NCI-H526 (cell line): Measurements from ENCODE around the gene LRRC47.
"Not testable (repeated sequence)": the region's sequence is repeated elsewhere in the genome, so short reads cannot be mapped to it uniquely, and the experiment has no call there.

Source experiments
- DNase-seq, 2 experiments: peaks; one replicate each; lab custom pipeline; 2025; lab: John Stamatoyannopoulos, UW

LRRC47 gene

DNA sequence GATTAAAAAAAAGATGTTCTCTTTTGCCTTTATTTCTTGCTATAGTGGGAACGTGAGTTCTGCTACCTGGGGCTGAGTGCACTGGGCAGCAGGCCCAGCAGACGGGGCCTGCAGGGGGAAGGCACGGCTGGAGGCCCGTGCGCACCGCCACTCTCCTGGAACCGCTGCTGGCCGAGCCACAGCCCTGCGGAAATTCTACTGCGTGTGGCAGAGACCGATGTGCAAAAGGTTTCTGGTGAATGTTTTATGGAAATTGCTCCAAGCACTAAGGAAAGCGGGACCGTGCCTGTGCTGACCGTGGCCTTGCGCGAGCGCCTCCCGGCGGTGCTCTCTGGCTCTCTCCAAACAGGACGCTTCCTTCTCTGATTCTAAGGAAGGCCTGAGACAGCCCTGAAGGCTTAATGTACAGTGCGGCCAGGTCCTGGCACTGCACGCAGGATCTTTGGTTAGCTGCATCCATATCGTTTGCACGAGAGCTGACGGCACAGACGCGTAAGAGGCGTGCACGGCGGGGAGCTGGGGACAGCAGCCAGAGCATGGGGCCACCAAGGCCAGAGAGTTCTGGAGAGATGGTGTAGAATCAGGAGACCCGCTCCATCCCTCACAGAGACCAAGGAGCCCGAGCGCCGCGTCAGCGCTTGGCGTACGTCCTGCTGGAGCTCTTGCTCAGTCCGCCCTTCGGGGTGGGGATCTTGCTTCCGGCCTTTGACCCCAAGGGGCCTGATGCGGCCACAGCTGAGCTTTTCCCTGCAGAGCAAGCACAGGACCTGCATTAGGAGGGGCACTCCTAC, 18.7 kb upstream of the LRRC47 start:
- DNase-seq = no peak

GRCh38 chr1:3814065-3814464, 17.8 kb upstream of the LRRC47 start:
- DNase-seq = no peak

GRCh38 chr1:3811595-3811911, 15.3 kb upstream of the LRRC47 start:
- DNase-seq = no peak

DNA sequence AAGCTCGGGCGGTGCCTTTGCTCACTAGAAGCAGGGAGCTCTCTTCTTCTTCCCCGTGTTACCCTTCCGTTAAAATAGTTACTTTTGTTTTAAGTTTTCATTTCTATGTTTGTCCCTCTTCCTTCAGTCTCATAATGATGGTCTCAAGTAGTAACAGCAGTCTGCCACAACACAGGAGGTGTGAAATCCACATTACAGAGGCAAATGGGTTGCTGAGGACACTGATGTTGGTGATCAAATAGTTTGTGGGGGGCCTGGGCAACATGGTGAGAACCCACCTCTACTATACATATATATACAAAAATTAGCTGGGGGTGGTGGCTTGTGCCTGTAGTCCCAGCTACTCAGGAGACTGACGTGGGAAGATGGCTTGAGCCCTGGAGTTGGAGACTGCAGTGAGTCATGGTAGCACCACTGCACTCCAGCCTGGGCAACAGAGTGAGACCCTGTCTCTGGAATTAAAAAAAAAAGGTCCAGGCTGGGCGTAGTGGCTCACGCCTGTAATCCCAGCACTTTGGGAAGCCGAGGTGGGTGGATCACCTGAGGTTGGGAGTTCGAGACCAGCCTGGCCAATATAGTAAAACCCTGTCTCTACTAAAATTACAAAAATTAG, 14.0 kb upstream of the LRRC47 start:
- not testable (repeated sequence) for DNase-seq

- no peak for DNase-seq
These were observed 13.4 kb upstream of the LRRC47 start for GRCh38 chr1:3809680-3810079.

GRCh38 chr1:3807769-3808168, 11.5 kb upstream of the LRRC47 start:
- DNase-seq = no peak

GRCh38 chr1:3805038-3805437, 8.7 kb upstream of the LRRC47 start:
- no peak for DNase-seq

DNA sequence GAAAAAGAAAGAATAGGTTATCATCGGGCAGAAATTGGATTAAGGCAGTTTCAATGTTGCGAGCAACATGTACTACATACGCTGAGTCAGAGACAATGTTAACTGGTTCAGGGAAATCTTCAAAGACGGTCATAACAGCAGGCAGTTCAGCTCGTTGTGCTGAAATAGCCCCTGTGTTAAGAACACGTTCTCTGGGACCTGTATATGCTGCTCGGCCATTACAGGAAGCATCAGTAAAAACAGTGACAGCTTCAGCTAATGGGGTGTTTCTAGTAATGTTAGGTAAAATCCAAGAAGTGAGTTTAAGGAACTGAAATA, 8.3 kb upstream of the LRRC47 start:
- DNase-seq = not testable (repeated sequence)

GRCh38 chr1:3803905-3804626, 7.8 kb upstream of the LRRC47 start:
- no peak for DNase-seq

DNA sequence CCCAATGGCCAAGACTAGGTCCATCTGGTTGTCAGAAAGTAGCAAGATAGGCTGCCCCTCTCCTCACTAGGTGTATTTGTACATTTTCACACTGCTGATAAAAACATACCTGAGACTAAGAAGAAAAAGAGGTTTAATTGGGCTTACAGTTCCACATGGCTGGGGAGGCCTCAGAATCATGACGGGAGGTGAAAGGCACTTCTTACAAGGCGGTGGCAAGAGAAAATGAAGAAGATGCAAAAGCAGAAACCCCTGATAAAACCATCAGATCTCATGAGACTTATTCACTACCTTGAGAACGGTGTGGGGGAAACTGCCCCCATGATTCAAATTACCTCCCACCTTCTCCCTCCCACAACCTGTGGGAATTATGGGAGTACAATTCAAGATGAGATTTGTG, 4.5 kb upstream of the LRRC47 start:
- not testable (repeated sequence) for DNase-seq

- no peak for DNase-seq
These were observed 3.8 kb upstream of the LRRC47 start for GRCh38 chr1:3799976-3800685.

GRCh38 chr1:3795453-3796214, 664 bp downstream of the LRRC47 start:
- DNase-seq = no peak

GRCh38 chr1:3790952-3791351, 5.3 kb downstream of the LRRC47 start:
- no peak for DNase-seq

DNA sequence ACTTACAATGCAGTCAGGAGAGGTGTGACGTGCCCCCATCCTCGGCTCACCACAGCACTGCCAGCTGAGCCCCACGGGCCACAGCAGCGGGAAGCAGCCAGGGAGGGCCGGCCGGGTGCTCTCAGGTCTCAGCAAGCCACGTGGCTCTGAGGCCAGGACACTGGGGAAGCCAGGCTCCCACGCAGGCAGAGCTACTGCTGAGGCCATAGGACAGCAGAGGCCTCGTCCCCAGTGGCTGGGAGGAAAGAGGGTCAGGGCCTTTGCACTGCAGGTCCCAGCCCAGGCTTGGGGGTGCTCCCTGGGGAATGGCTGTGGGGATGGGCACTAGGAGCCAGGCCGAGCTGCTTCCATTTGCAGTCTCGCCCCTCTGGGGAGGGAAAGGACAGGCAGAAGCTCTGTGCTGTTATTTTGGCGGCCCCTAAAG, 5.8 kb downstream of the LRRC47 start:
- no peak for DNase-seq

GRCh38 chr1:3789421-3790300, 6.6 kb downstream of the LRRC47 start:
- DNase-seq = no peak

DNA sequence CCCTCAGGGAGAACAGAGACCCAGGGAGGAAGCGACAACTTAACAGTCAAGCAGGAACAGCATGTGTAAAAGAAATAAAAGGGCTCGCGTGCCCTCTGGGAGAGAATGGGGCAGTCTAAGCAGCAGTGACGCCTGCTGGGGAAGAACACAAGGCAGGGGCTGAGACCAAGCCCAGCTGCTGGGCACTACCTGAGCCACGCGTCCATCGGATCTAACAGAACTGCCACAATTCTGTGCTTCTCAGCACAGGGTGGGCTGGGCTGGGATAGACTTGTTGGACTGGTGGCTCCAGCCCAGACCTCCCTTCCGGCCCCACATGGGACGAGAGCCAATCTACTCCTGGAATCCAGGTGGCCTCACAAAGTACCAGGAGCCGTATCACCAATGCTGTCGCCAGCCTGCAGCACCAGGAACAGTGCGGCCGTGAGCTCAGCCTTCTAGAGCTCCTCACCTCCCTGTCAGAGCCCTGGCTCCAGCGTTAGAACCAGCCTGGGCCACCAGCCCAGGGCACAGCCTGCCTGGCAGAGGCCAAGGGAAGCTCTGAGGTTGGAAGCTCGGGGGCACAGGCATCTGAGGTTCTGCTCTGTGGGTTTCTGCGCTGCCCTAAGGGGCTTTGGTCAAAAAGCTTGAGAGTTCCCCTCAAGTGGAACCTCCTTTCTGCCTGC, 7.4 kb downstream of the LRRC47 start:
- no peak for DNase-seq

DNA sequence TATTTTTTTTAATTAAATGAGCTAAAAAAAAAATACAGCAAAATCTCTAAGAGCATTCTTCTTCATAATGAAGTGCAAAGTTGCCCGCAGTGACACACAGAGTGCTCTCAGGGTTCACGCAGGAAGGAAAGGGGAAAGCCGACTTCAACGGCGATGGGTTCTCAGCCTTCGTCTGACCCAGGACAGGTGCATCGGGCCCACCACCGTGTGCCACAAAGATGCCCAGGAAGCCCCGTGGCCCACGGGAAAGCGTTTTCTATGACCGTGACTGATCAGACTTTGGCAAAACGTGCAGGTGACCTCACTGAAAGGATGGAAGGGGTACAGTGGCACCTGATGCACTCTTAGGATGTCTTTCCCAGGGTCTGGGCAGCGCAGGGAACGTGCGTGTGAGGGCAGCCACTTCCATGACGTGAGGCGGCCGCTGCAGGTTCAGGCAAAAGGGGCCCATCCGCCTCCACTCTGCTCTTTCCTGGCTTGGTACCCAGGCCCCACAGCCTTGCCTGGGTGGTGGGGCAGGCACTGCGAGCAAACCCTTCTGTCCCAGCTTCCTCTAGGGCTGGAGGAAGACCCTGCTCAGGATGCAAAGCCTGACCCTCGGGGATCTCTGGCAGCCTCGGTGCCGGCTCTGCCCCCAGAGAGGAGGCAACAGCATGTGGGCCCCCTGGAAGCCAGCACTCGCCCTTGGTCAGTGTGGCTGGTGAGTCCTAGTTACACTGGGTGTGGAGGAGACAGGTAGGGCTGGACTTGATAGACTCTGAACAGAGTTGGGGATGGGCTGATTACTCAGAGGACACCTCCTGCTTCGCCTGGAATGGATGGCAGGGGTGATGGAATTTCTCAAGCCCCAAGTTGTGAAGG, 8.3 kb downstream of the LRRC47 start:
- no peak for DNase-seq

- no peak for DNase-seq
These were observed 9.0 kb downstream of the LRRC47 start for GRCh38 chr1:3787349-3787715.
